ENCODE measurements around the gene CDKN2B-AS1. TPM values are rescaled to one million over a fixed set of nuclear protein-coding genes. Genes with fewer than 3 reads are reported as not detected.

Gene CDKN2B-AS1
- total and polyA plus RNA-seq, 3 donors from 2014 or later = 2.2 to 3.5 (median 3.0) TPM

DNA sequence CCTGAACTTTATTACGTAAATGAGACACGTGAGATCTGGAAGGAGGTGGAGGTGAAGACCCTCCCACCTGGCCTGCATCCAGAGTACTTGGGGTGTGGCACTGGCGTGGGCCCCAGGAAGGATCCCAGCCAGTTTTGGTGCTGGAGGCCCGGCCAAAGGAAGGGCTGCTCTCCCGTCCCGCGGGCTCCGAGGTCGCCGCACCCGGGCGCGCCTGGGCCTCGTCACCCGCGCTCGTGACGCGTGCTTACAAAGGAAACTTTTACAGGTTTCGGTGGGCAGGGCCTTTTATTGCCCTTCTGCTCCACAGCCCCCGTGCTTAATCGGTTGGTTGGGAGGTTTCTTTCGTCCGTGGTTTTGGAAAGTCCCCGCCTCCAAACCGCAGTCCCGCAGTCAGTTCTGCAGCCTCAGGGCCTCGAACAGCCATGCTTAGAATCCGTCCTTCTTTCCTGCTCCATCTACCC is 29.6 kb upstream of the CDKN2B-AS1 start:
- no peak for DNase-seq
- 1 to 2% methylated on average over 25 to 29 of the region's 29 CpGs for WGBS, 2 donors
- Histone ChIP-seq H3K27ac (no peak overlapping the region), H3K27me3 (no peaks in the 10 kb centered on the region), H3K4me1 (no peaks in the 10 kb centered on the region), H3K4me3 (peak overlapping the region; percentile 24 to 36), H3K36me3 (ENCODE audit: low read depth, missing control alignments) (no peaks in the 10 kb centered on the region), H3K9me3 (no peaks in the 10 kb centered on the region)
- intact Hi-C loops (cut with DNase I; ENCODE audit: low total_unique reads) = no loop called here
- no peak for TF ChIP-seq POLR2A (IDR thresholded peaks at IDR 0.05)
- TF ChIP-seq, protein P1, sequence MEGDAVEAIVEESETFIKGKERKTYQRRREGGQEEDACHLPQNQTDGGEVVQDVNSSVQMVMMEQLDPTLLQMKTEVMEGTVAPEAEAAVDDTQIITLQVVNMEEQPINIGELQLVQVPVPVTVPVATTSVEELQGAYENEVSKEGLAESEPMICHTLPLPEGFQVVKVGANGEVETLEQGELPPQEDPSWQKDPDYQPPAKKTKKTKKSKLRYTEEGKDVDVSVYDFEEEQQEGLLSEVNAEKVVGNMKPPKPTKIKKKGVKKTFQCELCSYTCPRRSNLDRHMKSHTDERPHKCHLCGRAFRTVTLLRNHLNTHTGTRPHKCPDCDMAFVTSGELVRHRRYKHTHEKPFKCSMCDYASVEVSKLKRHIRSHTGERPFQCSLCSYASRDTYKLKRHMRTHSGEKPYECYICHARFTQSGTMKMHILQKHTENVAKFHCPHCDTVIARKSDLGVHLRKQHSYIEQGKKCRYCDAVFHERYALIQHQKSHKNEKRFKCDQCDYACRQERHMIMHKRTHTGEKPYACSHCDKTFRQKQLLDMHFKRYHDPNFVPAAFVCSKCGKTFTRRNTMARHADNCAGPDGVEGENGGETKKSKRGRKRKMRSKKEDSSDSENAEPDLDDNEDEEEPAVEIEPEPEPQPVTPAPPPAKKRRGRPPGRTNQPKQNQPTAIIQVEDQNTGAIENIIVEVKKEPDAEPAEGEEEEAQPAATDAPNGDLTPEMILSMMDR (IDR thresholded peaks at IDR 0.05) = no peak

DNA sequence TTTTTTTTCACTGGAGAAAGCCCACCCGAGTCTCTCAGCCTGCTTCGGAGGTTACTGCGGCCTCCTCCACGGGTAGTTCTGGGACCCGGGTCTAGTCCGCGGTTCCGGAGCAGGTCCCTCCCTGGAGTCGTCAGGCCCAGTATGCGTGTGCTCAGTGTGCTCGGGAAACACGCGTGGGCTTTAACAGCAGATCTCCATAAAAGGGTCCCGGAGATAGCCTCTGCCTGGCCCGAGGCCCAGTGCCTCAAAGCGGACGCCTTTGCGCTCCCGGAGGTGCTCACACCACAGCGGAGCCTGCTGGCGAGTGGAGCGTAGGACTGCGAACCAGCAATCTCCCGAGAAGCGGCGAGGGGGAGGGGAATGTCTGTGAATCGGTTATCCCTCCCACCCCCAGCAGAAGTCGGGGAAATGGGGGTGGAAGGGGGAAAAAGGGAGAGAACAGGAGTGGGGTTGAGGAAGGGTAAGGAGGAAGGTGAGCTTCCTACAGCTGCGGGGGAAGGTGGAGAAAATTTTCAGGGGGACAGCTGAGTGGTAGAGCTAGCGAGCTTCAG is 29.1 kb upstream of the CDKN2B-AS1 start:
- Histone ChIP-seq H3K27ac (no peak overlapping the region), H3K4me3 (peak overlapping the region; percentile 24 to 36), H3K36me3 (ENCODE audit: low read depth, missing control alignments) (no peaks in the 10 kb centered on the region), H3K4me1 (no peaks in the 10 kb centered on the region), H3K27me3 (no peaks in the 10 kb centered on the region), H3K9me3 (no peaks in the 10 kb centered on the region)
- peak; percentile 81 for DNase-seq
- no peak for TF ChIP-seq POLR2A (IDR thresholded peaks at IDR 0.05)
- TF ChIP-seq, protein P1 (IDR thresholded peaks at IDR 0.05) = no peak
- WGBS, 2 donors = 2 to 3% methylated on average over 22 to 30 of the region's 30 CpGs
- intact Hi-C loops (cut with DNase I; ENCODE audit: low total_unique reads) = no loop called here

DNA sequence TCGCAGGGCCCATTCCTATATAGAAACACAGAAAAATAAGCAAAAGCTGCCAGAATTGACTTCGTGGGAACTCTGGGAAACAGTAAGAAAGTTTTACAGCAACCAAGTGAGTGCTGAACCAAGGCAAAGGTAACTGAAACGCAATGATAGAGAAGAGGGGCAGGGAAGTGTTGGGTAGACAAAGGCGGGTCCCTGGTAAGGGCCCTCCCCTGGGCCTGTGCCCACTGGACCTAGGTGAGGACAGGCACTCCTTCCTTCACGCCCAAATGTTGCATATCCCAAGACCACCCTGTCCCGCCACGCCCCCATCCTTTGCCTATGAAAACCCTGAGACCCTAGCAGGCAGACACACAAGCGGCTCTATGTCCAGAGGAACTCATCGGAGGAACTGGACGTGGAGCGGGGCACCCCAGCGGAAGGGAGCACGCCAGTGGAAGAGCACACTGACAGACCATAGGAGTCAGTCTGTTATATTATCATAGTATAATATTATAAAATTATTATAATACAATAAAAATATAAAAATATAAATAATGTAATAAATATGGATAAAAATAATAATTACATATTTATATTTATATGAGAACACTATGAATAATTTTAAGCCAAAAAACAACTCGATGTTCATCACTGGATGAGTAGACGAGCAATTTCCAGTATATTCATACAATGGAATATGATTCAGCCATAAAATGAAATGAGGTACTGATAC is 28.3 kb upstream of the CDKN2B-AS1 start:
- DNase-seq = no peak
- no peak overlapping the region for H3K4me3 ChIP-seq
- TF ChIP-seq, protein P1 (IDR thresholded peaks at IDR 0.05) = no peak
- no peak for TF ChIP-seq POLR2A (IDR thresholded peaks at IDR 0.05)
- H3K4me1 ChIP-seq = no peaks in the 10 kb centered on the region
- H3K9me3 ChIP-seq = no peaks in the 10 kb centered on the region
- no peaks in the 10 kb centered on the region for H3K27me3 ChIP-seq
- 11 to 14% methylated on average over 15 of the region's 15 CpGs for WGBS, 2 donors
- H3K36me3 ChIP-seq (ENCODE audit: low read depth, missing control alignments) = no peaks in the 10 kb centered on the region
- no peak overlapping the region for H3K27ac ChIP-seq
- intact Hi-C loops (cut with DNase I; ENCODE audit: low total_unique reads) = no loop called here

DNA sequence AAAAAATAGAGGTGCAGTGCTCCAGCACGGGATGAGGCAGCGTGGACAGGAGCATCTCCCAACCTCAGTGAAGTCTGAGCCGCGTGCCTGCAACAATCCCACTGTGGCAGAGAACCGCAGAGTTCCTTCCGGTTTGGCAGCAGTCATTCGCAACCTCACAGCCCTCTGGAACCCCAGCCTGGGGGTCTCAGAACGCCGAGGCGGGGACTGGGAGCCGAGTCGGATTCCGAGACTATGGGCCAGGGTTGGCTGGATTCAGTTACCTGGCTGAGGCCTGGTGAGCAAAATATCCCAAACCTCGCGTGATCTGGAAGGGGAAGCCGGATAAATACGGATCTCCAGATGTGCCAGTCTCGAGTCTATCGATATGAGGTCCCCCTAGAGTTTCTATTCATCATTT is 27.4 kb upstream of the CDKN2B-AS1 start:
- WGBS, 2 donors = 14 to 22% methylated on average over 19 of the region's 19 CpGs
- Histone ChIP-seq H3K27me3 (no peaks in the 10 kb centered on the region), H3K36me3 (ENCODE audit: low read depth, missing control alignments) (no peaks in the 10 kb centered on the region), H3K4me1 (no peaks in the 10 kb centered on the region), H3K9me3 (no peaks in the 10 kb centered on the region), H3K4me3 (peak overlapping the region in 1 of 2 donors; percentile 1), H3K27ac (no peak overlapping the region)
- TF ChIP-seq, protein P1 (IDR thresholded peaks at IDR 0.05) = no peak
- no peak for TF ChIP-seq POLR2A (IDR thresholded peaks at IDR 0.05)
- intact Hi-C loops (cut with DNase I; ENCODE audit: low total_unique reads) = no loop called here
- DNase-seq = no peak
